ENCODE measurements around the gene IRAK3. TPM values are rescaled to one million over a fixed set of nuclear protein-coding genes. Genes with fewer than 3 reads are reported as not detected.
"Not testable (repeated sequence)": the region's sequence is repeated elsewhere in the genome, so short reads cannot be mapped to it uniquely, and the experiment has no call there.

IRAK3 gene
- total RNA-seq, 1 experiment from 2014 or later: not detected

- Histone ChIP-seq H3K79me2 (ENCODE audit: low read length) (no peaks in the 10 kb centered on the region), H3K4me1 (ENCODE audit: low read length) (no peaks in the 10 kb centered on the region), H3K9me2 (replicated peaks; ENCODE audit: insufficient read depth, low read length) (no peaks in the 10 kb centered on the region), H3K27me3 (ENCODE audit: low read length) (no peaks in the 10 kb centered on the region), H2AFZ (ENCODE audit: low read length) (no peak overlapping the region), H3K9ac (ENCODE audit: low read length) (no peak overlapping the region), H3K27ac (ENCODE audit: low read length) (no peak overlapping the region), H3K4me2 (ENCODE audit: low read depth, low read length, poor library complexity, severe bottlenecking) (no peak overlapping the region), H3K9me3 (ENCODE audit: low read length) (no peaks in the 10 kb centered on the region), H4K20me1 (ENCODE audit: insufficient read depth, low read depth, low read length) (no peaks in the 10 kb centered on the region), H3K4me3 (ENCODE audit: low read length) (no peak overlapping the region), H3K36me3 (ENCODE audit: insufficient read depth, low read length) (no peaks in the 10 kb centered on the region)
- peak; percentile 39 for DNase-seq
Observed at GRCh38 chr12:66176105-66176900, 12.7 kb upstream of the IRAK3 start.

- Histone ChIP-seq H3K4me2 (ENCODE audit: low read depth, low read length, poor library complexity, severe bottlenecking) (no peak overlapping the region), H3K79me2 (ENCODE audit: low read length) (no peaks in the 10 kb centered on the region), H3K9me2 (replicated peaks; ENCODE audit: insufficient read depth, low read length) (no peaks in the 10 kb centered on the region), H4K20me1 (ENCODE audit: insufficient read depth, low read depth, low read length) (no peaks in the 10 kb centered on the region), H3K4me3 (ENCODE audit: low read length) (no peak overlapping the region), H3K4me1 (ENCODE audit: low read length) (no peaks in the 10 kb centered on the region), H3K9ac (ENCODE audit: low read length) (no peak overlapping the region), H2AFZ (ENCODE audit: low read length) (no peak overlapping the region), H3K27ac (ENCODE audit: low read length) (no peak overlapping the region), H3K36me3 (ENCODE audit: insufficient read depth, low read length) (no peaks in the 10 kb centered on the region), H3K9me3 (ENCODE audit: low read length) (no peaks in the 10 kb centered on the region), H3K27me3 (ENCODE audit: low read length) (no peaks in the 10 kb centered on the region)
- no peak for DNase-seq
Observed at GRCh38 chr12:66182956-66183355, 6.1 kb upstream of the IRAK3 start.

GRCh38 chr12:66184822-66185221 is 4.2 kb upstream of the IRAK3 start:
- not testable (repeated sequence) for H3K9me3 ChIP-seq (ENCODE audit: low read length); H2AFZ ChIP-seq (ENCODE audit: low read length); H4K20me1 ChIP-seq (ENCODE audit: insufficient read depth, low read depth, low read length); H3K9ac ChIP-seq (ENCODE audit: low read length); H3K4me1 ChIP-seq (ENCODE audit: low read length); H3K9me2 ChIP-seq (replicated peaks; ENCODE audit: insufficient read depth, low read length); DNase-seq; H3K4me2 ChIP-seq (ENCODE audit: low read depth, low read length, poor library complexity, severe bottlenecking); H3K27ac ChIP-seq (ENCODE audit: low read length); H3K79me2 ChIP-seq (ENCODE audit: low read length); H3K4me3 ChIP-seq (ENCODE audit: low read length); H3K36me3 ChIP-seq (ENCODE audit: insufficient read depth, low read length); H3K27me3 ChIP-seq (ENCODE audit: low read length)

- Histone ChIP-seq H3K79me2 (ENCODE audit: low read length) (no peaks in the 10 kb centered on the region), H3K27me3 (ENCODE audit: low read length) (no peaks in the 10 kb centered on the region), H3K9me2 (replicated peaks; ENCODE audit: insufficient read depth, low read length) (no peaks in the 10 kb centered on the region), H3K9ac (ENCODE audit: low read length) (no peak overlapping the region), H2AFZ (ENCODE audit: low read length) (no peak overlapping the region), H3K27ac (ENCODE audit: low read length) (no peak overlapping the region), H3K4me1 (ENCODE audit: low read length) (no peaks in the 10 kb centered on the region), H3K4me3 (ENCODE audit: low read length) (no peak overlapping the region), H3K4me2 (ENCODE audit: low read depth, low read length, poor library complexity, severe bottlenecking) (no peak overlapping the region), H4K20me1 (ENCODE audit: insufficient read depth, low read depth, low read length) (no peaks in the 10 kb centered on the region), H3K36me3 (ENCODE audit: insufficient read depth, low read length) (no peaks in the 10 kb centered on the region), H3K9me3 (ENCODE audit: low read length) (no peaks in the 10 kb centered on the region)
- no peak for DNase-seq
Observed at GRCh38 chr12:66187036-66187435, 2.0 kb upstream of the IRAK3 start.

GRCh38 chr12:66187821-66188220 is 1.2 kb upstream of the IRAK3 start:
- Histone ChIP-seq H3K9ac (ENCODE audit: low read length) (no peak overlapping the region), H3K4me3 (ENCODE audit: low read length) (no peak overlapping the region), H3K27ac (ENCODE audit: low read length) (no peak overlapping the region), H3K9me3 (ENCODE audit: low read length) (no peaks in the 10 kb centered on the region), H3K9me2 (replicated peaks; ENCODE audit: insufficient read depth, low read length) (no peaks in the 10 kb centered on the region), H2AFZ (ENCODE audit: low read length) (no peak overlapping the region), H3K4me1 (ENCODE audit: low read length) (no peaks in the 10 kb centered on the region), H3K36me3 (ENCODE audit: insufficient read depth, low read length) (no peaks in the 10 kb centered on the region), H3K79me2 (ENCODE audit: low read length) (no peaks in the 10 kb centered on the region), H3K27me3 (ENCODE audit: low read length) (no peaks in the 10 kb centered on the region), H4K20me1 (ENCODE audit: insufficient read depth, low read depth, low read length) (no peaks in the 10 kb centered on the region), H3K4me2 (ENCODE audit: low read depth, low read length, poor library complexity, severe bottlenecking) (no peak overlapping the region)
- no peak for DNase-seq

- no peak for DNase-seq
- Histone ChIP-seq H3K9me2 (replicated peaks; ENCODE audit: insufficient read depth, low read length) (no peaks in the 10 kb centered on the region), H3K27ac (ENCODE audit: low read length) (no peak overlapping the region), H3K4me2 (ENCODE audit: low read depth, low read length, poor library complexity, severe bottlenecking) (no peak overlapping the region), H3K36me3 (ENCODE audit: insufficient read depth, low read length) (no peaks in the 10 kb centered on the region), H4K20me1 (ENCODE audit: insufficient read depth, low read depth, low read length) (no peaks in the 10 kb centered on the region), H3K9ac (ENCODE audit: low read length) (no peak overlapping the region), H3K4me1 (ENCODE audit: low read length) (no peaks in the 10 kb centered on the region), H3K4me3 (ENCODE audit: low read length) (no peak overlapping the region), H3K79me2 (ENCODE audit: low read length) (no peaks in the 10 kb centered on the region), H2AFZ (ENCODE audit: low read length) (no peak overlapping the region), H3K9me3 (ENCODE audit: low read length) (no peaks in the 10 kb centered on the region), H3K27me3 (ENCODE audit: low read length) (no peaks in the 10 kb centered on the region)
Observed at GRCh38 chr12:66189486-66189843, 451 bp downstream of the IRAK3 start.

- Histone ChIP-seq H4K20me1 (ENCODE audit: insufficient read depth, low read depth, low read length) (no peaks in the 10 kb centered on the region), H3K27ac (ENCODE audit: low read length) (no peak overlapping the region), H3K4me3 (ENCODE audit: low read length) (no peak overlapping the region), H3K4me1 (ENCODE audit: low read length) (no peaks in the 10 kb centered on the region), H3K4me2 (ENCODE audit: low read depth, low read length, poor library complexity, severe bottlenecking) (no peak overlapping the region), H3K36me3 (ENCODE audit: insufficient read depth, low read length) (no peaks in the 10 kb centered on the region), H3K9ac (ENCODE audit: low read length) (no peak overlapping the region), H3K27me3 (ENCODE audit: low read length) (no peaks in the 10 kb centered on the region), H3K79me2 (ENCODE audit: low read length) (no peaks in the 10 kb centered on the region), H3K9me3 (ENCODE audit: low read length) (no peaks in the 10 kb centered on the region), H2AFZ (ENCODE audit: low read length) (no peak overlapping the region), H3K9me2 (replicated peaks; ENCODE audit: insufficient read depth, low read length) (no peaks in the 10 kb centered on the region)
- no peak for DNase-seq
Observed at GRCh38 chr12:66189889-66190288, 875 bp downstream of the IRAK3 start.

GRCh38 chr12:66190519-66191370 is 1.7 kb downstream of the IRAK3 start:
- H3K4me2 ChIP-seq (ENCODE audit: low read depth, low read length, poor library complexity, severe bottlenecking): no peak overlapping the region
- H3K9me3 ChIP-seq (ENCODE audit: low read length): no peaks in the 10 kb centered on the region
- no peak overlapping the region for H3K9ac ChIP-seq (ENCODE audit: low read length)

More at GRCh38 chr12:66190519-66191370, 1.7 kb downstream of the IRAK3 start:
- H3K4me3 ChIP-seq (ENCODE audit: low read length): no peak overlapping the region
- H4K20me1 ChIP-seq (ENCODE audit: insufficient read depth, low read depth, low read length): no peaks in the 10 kb centered on the region
- no peaks in the 10 kb centered on the region for H3K27me3 ChIP-seq (ENCODE audit: low read length)
- DNase-seq: peak; percentile 38
- H3K36me3 ChIP-seq (ENCODE audit: insufficient read depth, low read length): no peaks in the 10 kb centered on the region
- no peaks in the 10 kb centered on the region for H3K4me1 ChIP-seq (ENCODE audit: low read length)
- H3K79me2 ChIP-seq (ENCODE audit: low read length): no peaks in the 10 kb centered on the region
- H3K9me2 ChIP-seq (replicated peaks; ENCODE audit: insufficient read depth, low read length): no peaks in the 10 kb centered on the region
- H2AFZ ChIP-seq (ENCODE audit: low read length): no peak overlapping the region
- no peak overlapping the region for H3K27ac ChIP-seq (ENCODE audit: low read length)

Measured in Karpas-422 (cell line).